Small intestine (tissue), 7 donors: ENCODE data around the gene ABCA4. TPM values are rescaled to one million over a fixed set of nuclear protein-coding genes. Genes with fewer than 3 reads are reported as not detected.

Experiments used
- DNase-seq, 2 donors: peaks; one replicate each; pipeline versions ENCODE4 v3.0.0 to v3.0.0-alpha.2; 2013
- FAIRE-seq: peaks from 2 replicates; lab custom pipeline; 2012; peaks lifted over from hg19 to GRCh38; lab: Jason Lieb, UNC
- H3K27ac ChIP-seq, 3 donors: one replicate each; pipeline ENCODE4 v1.5.1; 2013; ENCODE audit warnings: low read length in 2 of 3, mild to moderate bottlenecking in 2 of 3, control low read depth in 1 of 3, inconsistent platforms in 1 of 3, low read depth in 1 of 3, moderate library complexity in 1 of 3
- H3K27me3 ChIP-seq, 3 donors: one replicate each; pipeline ENCODE4 v1.6.1; 2013; ENCODE audit warnings: low read length in 3 of 3, inconsistent platforms in 1 of 3; ENCODE audit not compliant: control insufficient read depth in 3 of 3, insufficient read depth in 3 of 3
- H3K36me3 ChIP-seq, 3 donors: one replicate each; pipeline ENCODE4 v1.6.1; 2013; ENCODE audit warnings: low read length in 3 of 3, inconsistent platforms in 1 of 3, low read depth in 1 of 3, mild to moderate bottlenecking in 1 of 3, moderate library complexity in 1 of 3; ENCODE audit not compliant: control insufficient read depth in 3 of 3, insufficient read depth in 2 of 3
- H3K4me1 ChIP-seq, 3 donors: one replicate each; pipeline ENCODE4 v1.6.1; 2013; ENCODE audit warnings: low read length in 2 of 3, inconsistent platforms in 1 of 3, low read depth in 1 of 3, mild to moderate bottlenecking in 1 of 3, moderate library complexity in 1 of 3; ENCODE audit not compliant: control insufficient read depth in 3 of 3, insufficient read depth in 2 of 3
- H3K4me3 ChIP-seq, 3 donors: one replicate each; pipeline ENCODE4 v1.5.1; 2013; ENCODE audit warnings: low read length in 3 of 3, control low read depth in 1 of 3, inconsistent platforms in 1 of 3, low read depth in 1 of 3, mild to moderate bottlenecking in 1 of 3, moderate library complexity in 1 of 3
- H3K9me3 ChIP-seq, 2 donors: one replicate each; pipeline ENCODE4 v1.6.1; 2013; ENCODE audit warnings: low read depth in 1 of 2, low read length in 1 of 2; ENCODE audit not compliant: control insufficient read depth in 2 of 2, insufficient read depth in 1 of 2
- WGBS, 3 donors: extraction: QIAGEN DNeasy Blood & Tissue Kit; methylation state at CpG; one replicate each; pipeline ENCODE4 v1.1.7; 2013; 5-methylcytosine and 5-hydroxymethylcytosine counted together
- polyA plus RNA-seq, 4 donors: library from polyadenylated mRNA; stranded (reverse) in 3 of 4; unstranded in 1 of 4; fragments of 200-250 nt in 3 of 4; fragments of 120-200 nt in 1 of 4; gene quantifications; one replicate each; pipeline versions ENCODE4 v1.2.1 to v1.2.3, GENCODE V29; 2013
- donor health status: healthy with polysubstance abuse.
- donor health status: control.
- donor health status: control.
- donor health status: Bipolar disorder and iron deficiency.
- donor health status: healthy.

The ABCA4 gene
- polyA plus RNA-seq, 4 donors = 2.4 to 4.3 (median 3.8) TPM

DNA sequence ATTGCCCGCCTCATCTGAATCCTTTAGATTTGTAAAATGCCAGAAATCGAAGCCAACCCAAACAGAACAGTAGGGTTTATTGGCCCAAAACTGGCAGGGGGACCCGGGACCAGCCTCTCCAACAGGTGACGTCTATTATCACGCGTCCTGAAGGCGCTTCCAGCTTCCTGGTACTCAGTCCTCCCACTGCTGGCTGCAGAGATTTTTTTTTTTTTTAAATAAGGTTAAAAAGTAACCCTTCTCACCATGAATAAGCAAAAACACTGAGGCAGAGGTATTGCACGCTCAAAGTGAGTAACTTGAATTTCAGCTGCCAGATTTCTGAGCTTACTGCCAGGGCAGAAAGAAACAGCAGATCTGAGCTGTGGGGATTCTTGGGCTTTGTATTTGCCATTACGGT lies 157.4 kb downstream of the ABCA4 start:
- DNase-seq = peak in 1 of 2 donors; percentile 67
- 22 to 68% (median 29%) methylated on average over 9 of the region's 9 CpGs for whole genome bisulfite sequencing, 3 donors
- Histone ChIP-seq H3K9me3 (no peaks in the 10 kb centered on the region), H3K4me3 (no peak overlapping the region), H3K27me3 (no peaks in the 10 kb centered on the region), H3K4me1 (peaks cover 0 to 6% (median 0%) of the 10 kb centered on the region in 3 donors), H3K36me3 (no peaks in the 10 kb centered on the region), H3K27ac (no peak overlapping the region)
- no peak for FAIRE-seq

DNA sequence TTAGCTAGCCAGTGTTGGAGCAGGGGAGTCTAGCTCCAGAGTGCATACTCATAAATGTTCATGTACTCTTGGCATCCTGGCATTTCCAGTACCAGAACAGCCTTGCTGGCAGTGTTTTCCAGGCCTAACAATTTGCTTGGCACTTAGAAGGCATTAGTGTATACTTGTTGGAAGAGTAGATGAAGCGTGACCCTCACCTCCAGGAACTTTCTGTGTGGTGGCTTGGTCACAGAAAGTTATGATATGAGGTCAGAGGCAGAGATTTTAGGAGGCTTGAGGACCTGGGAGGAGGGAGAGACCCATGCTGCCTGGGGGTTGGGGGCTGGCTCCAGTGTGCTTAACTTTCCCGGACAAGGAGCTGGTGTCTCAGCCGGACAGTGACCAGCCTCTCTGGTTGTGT lies 159.0 kb downstream of the ABCA4 start:
- Histone ChIP-seq H3K27me3 (no peaks in the 10 kb centered on the region), H3K9me3 (peaks cover 0 to 1% of the 10 kb centered on the region in 2 donors), H3K36me3 (no peaks in the 10 kb centered on the region), H3K4me1 (peaks cover 0 to 6% (median 0%) of the 10 kb centered on the region in 3 donors), H3K27ac (no peak overlapping the region), H3K4me3 (no peak overlapping the region)
- 90 to 93% (median 92%) methylated on average over 3 of the region's 3 CpGs for WGBS, 3 donors
- FAIRE-seq (no peak), DNase-seq (no peak)

DNA sequence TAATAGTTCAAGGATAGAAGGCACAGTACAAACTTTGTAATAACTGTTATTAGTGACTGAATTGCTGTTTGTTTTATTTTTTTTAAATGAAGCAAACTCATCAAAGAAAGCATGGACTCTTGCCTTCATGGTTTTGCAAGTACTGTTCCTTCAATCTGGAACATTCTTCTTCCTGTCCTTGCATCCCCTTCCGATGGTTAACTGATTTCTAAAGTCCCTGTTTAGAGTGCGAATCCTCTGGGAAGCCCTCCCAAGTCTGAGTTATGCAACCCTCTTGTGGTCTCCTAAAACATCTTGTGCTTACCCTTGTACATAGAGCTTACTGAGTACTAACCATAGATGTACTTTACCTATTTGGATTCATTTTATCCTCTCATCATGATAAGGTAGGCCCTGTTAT lies 159.5 kb downstream of the ABCA4 start:
- no peaks in the 10 kb centered on the region for H3K36me3 ChIP-seq
- H3K4me3 ChIP-seq = no peak overlapping the region
- H3K27ac ChIP-seq = no peak overlapping the region
- FAIRE-seq (no peak), DNase-seq (no peak)
- H3K27me3 ChIP-seq = no peaks in the 10 kb centered on the region
- H3K4me1 ChIP-seq = peaks cover 0 to 6% (median 0%) of the 10 kb centered on the region in 3 donors
- WGBS, 3 donors = 81 to 87% (median 87%) methylated on average over 2 of the region's 2 CpGs
- peaks cover 0 to 6% of the 10 kb centered on the region in 2 donors for H3K9me3 ChIP-seq

DNA sequence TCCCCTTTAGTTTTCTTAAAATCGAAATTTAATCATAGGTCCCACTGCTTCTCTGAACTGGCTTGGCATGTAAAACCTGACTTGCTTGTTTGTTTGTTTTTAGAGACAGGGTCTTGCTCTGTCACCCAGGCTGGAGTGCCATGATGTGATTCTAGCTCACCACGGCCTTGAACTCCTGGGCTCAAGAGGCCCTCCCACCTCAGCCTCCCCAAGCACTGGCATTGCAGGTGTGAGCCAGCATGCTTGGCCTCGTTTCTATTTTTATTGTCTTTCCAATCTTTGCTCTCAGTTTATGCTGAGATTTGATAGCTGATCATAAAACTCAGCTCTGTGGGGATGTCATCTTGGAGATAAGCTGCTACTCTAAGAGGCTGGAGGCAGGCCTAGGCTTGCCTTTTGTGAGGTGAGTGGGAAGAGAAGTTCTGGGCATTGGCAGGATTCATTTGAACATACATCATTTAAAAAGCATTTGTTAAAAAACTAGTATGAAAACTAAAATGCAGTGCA lies 160.3 kb downstream of the ABCA4 start:
- WGBS, 3 donors = 18 to 51% (median 24%) methylated on average over 3 of the region's 3 CpGs

DNA sequence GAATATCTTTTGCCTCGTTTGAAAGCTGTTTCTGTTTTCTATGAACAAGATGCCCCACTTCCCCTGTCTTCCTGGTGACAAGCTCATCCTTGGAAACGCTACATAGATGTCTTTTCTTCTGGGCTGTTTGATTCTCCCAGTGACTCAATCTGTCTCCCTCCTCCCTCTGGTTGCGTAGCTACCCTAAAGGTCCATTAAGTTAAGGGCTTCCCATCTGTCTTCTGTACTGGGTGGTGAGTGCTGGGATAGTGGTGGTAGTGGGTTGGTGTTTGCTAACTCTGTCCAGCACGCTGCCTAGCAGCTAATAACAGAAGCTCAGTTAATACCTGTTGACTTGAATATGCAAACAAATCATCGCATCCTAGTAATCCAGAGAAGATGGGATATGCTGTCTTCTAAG lies 161.5 kb downstream of the ABCA4 start:
- no peak for FAIRE-seq
- H3K4me1 ChIP-seq = peaks cover 0 to 6% (median 0%) of the 10 kb centered on the region in 3 donors
- peaks cover 0 to 7% of the 10 kb centered on the region in 2 donors for H3K9me3 ChIP-seq

More for the DNA sequence above, 160.3 kb downstream of the ABCA4 start:
- Histone ChIP-seq H3K4me3 (no peak overlapping the region), H3K27ac (peak overlapping the region in 1 of 3 donors; percentile 4), H3K27me3 (no peaks in the 10 kb centered on the region), H3K4me1 (peaks cover 0 to 6% (median 0%) of the 10 kb centered on the region in 3 donors), H3K36me3 (no peaks in the 10 kb centered on the region), H3K9me3 (peaks cover 0 to 7% of the 10 kb centered on the region in 2 donors)
- FAIRE-seq (no peak), DNase-seq (peak in 1 of 2 donors; percentile 44)

DNA sequence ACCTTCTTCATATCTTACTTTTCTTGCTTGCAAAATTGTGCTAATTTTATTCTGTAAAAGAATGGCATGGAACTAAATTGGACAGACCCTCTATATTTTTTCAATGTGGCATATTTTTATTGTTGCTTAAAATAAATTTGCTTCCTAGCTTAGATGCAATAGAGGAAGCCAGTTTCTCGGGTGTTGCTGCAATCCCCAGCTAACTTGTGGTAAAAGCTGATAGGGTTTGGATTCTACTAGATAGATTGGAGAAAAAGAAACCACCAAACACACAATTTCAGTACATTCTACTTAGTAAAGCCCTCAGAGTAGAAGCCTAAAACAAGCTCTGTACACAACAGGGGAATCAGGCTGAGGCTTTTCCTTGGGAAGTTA lies 162.2 kb downstream of the ABCA4 start:
- no peak overlapping the region for H3K27ac ChIP-seq
- H3K36me3 ChIP-seq = no peaks in the 10 kb centered on the region
- H3K4me3 ChIP-seq = no peak overlapping the region
- FAIRE-seq (no peak), DNase-seq (no peak)
- no peaks in the 10 kb centered on the region for H3K27me3 ChIP-seq
- H3K4me1 ChIP-seq = peaks cover 0 to under 1% (median 0%) of the 10 kb centered on the region in 3 donors
- H3K9me3 ChIP-seq = peaks cover 0 to 7% of the 10 kb centered on the region in 2 donors
- WGBS, 3 donors = 59 to 83% (median 64%) methylated on average over 1 of the region's 1 CpG

More for the DNA sequence above, 161.5 kb downstream of the ABCA4 start:
- no peak for DNase-seq
- H3K4me3 ChIP-seq = no peak overlapping the region
- 70 to 80% (median 73%) methylated on average over 5 of the region's 5 CpGs for WGBS, 3 donors
- H3K27ac ChIP-seq = no peak overlapping the region
- no peaks in the 10 kb centered on the region for H3K27me3 ChIP-seq
- no peaks in the 10 kb centered on the region for H3K36me3 ChIP-seq

DNA sequence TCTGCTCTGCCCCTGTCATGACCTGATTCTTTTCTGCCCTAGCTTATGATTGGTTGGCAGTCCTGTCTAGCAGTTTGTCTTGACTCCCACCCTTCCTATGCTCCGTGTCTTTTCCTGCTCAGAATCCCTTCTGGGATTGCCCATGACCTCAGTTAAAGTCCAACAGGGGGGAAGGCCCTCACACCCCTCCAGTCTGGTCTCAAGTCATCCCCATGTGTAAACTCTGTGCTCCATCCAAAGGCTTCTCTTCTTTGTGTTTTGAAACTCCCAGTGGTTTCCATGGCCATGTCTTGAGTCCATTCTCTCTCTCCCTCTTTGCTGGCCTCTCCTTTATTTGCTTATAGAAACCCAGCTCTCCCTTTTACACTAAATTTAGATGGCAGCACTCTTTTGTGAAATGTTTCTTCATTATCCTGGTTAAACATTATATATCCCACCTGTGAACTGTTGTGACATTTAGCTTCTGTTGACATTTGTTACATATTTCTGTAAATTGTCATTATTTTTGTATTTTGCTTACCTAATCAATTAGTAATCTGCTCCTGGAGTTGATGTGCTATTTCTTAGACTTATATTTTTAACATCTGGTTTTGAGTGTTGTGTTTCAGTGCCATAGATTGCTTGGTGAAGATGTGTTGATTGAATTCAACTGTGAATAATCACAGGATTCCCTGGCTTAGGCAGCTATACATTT lies 162.8 kb downstream of the ABCA4 start:
- Histone ChIP-seq H3K27me3 (no peaks in the 10 kb centered on the region), H3K36me3 (no peaks in the 10 kb centered on the region), H3K27ac (no peak overlapping the region), H3K4me1 (no peaks in the 10 kb centered on the region), H3K4me3 (no peak overlapping the region), H3K9me3 (peaks cover 0 to 7% of the 10 kb centered on the region in 2 donors)
- 68 to 77% (median 72%) methylated on average over 1 of the region's 1 CpG for whole genome bisulfite sequencing, 3 donors
- FAIRE-seq = no peak
- no peak for DNase-seq

DNA sequence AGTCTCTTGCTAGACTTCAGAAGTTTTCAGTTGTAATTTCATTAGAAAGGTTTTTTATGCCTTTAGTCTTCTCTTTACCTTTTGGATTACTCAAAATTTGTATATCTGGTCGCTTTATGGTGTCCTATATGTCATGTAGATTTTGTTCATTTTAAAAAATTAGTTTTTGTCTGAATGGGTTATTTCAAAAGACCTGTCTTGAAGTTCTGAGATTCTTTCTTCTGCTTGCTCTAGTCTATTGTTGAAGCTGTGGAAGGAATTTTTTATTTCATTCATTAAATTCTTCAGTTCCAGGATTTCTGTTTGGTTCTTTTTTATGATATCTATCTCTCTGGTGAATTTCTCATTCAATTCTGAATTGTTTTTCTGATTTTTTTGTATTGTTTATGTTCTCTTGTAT lies 165.2 kb downstream of the ABCA4 start:
- FAIRE-seq = no peak
- Histone ChIP-seq H3K27ac (no peak overlapping the region), H3K27me3 (no peaks in the 10 kb centered on the region), H3K4me3 (no peak overlapping the region), H3K9me3 (peaks cover 0 to 14% of the 10 kb centered on the region in 2 donors), H3K4me1 (no peaks in the 10 kb centered on the region), H3K36me3 (no peaks in the 10 kb centered on the region)
- 47 to 57% (median 53%) methylated on average over 1 of the region's 1 CpG for WGBS, 3 donors
- DNase-seq = no peak
